ENCODE results near the gene GRAP2.
"Not testable (repeated sequence)": the region's sequence is repeated elsewhere in the genome, so short reads cannot be mapped to it uniquely, and the experiment has no call there.

Gene GRAP2

GRCh38 chr22:39900306-39901227 lies at the start of gene GRAP2:
Gene GRAP2 (plus strand): TSS chr22:39901084. CDS start chr22:39947107, 46,023 bp downstream.
- DNase-seq (ENCODE audit: low read depth in 2 of 2): peak; percentile 29 to 64

- DNase-seq (ENCODE audit: low read depth in 2 of 2): no peak
Measured at GRCh38 chr22:39851606-39852315, 49.1 kb upstream of the GRAP2 start.

GRCh38 chr22:39852799-39853198 lies 48.1 kb upstream of the GRAP2 start:
- DNase-seq (ENCODE audit: low read depth in 2 of 2): no peak

- no peak for DNase-seq (ENCODE audit: low read depth in 2 of 2)
Measured at GRCh38 chr22:39856588-39856987, 44.3 kb upstream of the GRAP2 start.

GRCh38 chr22:39859903-39860588 lies 40.8 kb upstream of the GRAP2 start:
- DNase-seq (ENCODE audit: low read depth in 2 of 2): no peak

GRCh38 chr22:39868741-39869140 lies 32.1 kb upstream of the GRAP2 start:
- DNase-seq (ENCODE audit: low read depth in 2 of 2): no peak

GRCh38 chr22:39869797-39870196 lies 31.1 kb upstream of the GRAP2 start:
- DNase-seq (ENCODE audit: low read depth in 2 of 2): not testable (repeated sequence)

GRCh38 chr22:39871008-39871798 lies 29.7 kb upstream of the GRAP2 start:
- DNase-seq (ENCODE audit: low read depth in 2 of 2): no peak

GRCh38 chr22:39872548-39872947 lies 28.3 kb upstream of the GRAP2 start:
- DNase-seq (ENCODE audit: low read depth in 2 of 2): no peak

- DNase-seq (ENCODE audit: low read depth in 2 of 2): peak in 1 of 2 donors; percentile 12
Measured at GRCh38 chr22:39873965-39874364, 26.9 kb upstream of the GRAP2 start.

- not testable (repeated sequence) for DNase-seq (ENCODE audit: low read depth in 2 of 2)
Measured at GRCh38 chr22:39875176-39875885, 25.6 kb upstream of the GRAP2 start.

GRCh38 chr22:39877079-39877845 lies 23.6 kb upstream of the GRAP2 start:
- no peak for DNase-seq (ENCODE audit: low read depth in 2 of 2)

GRCh38 chr22:39880722-39881121 lies 20.2 kb upstream of the GRAP2 start:
- DNase-seq (ENCODE audit: low read depth in 2 of 2): no peak

- DNase-seq (ENCODE audit: low read depth in 2 of 2): no peak
Measured at GRCh38 chr22:39883057-39883456, 17.8 kb upstream of the GRAP2 start.

- not testable (repeated sequence) for DNase-seq (ENCODE audit: low read depth in 2 of 2)
Measured at GRCh38 chr22:39889924-39890323, 11.0 kb upstream of the GRAP2 start.

GRCh38 chr22:39893526-39893925 lies 7.4 kb upstream of the GRAP2 start, which contains the start of gene ENTHD1:
Gene ENTHD1 (minus strand): TSS chr22:39893760. CDS start chr22:39887748, 6,012 bp downstream.
- no peak for DNase-seq (ENCODE audit: low read depth in 2 of 2)

GRCh38 chr22:39894554-39895092 lies 6.3 kb upstream of the GRAP2 start:
- no peak for DNase-seq (ENCODE audit: low read depth in 2 of 2)

- DNase-seq (ENCODE audit: low read depth in 2 of 2): no peak
Measured at GRCh38 chr22:39895682-39896081, 5.2 kb upstream of the GRAP2 start.

- DNase-seq (ENCODE audit: low read depth in 2 of 2): no peak
Measured at GRCh38 chr22:39896313-39896996, 4.4 kb upstream of the GRAP2 start.

Data from activated CD8-positive, alpha-beta memory T cell treated with anti-CD3 and anti-CD28 coated beads for 4 hours (primary cell).